DND-41 (cell line): ENCODE measurements around the gene PTPN12.

ENCODE experiments used
- ATAC-seq: fragments of 200-7000 bp; cut with Tn5 transposase; 3 replicates; pipeline ENCODE4 v1.9.1; 2021; ENCODE audit warnings: low read depth; ENCODE audit not compliant: insufficient read depth
- DNase-seq: peaks from one replicate; pipeline ENCODE4 v3.0.0-alpha.2; 2020
- H2AFZ ChIP-seq: 2 replicates; pipeline ENCODE4 v1.6.0; 2012; ENCODE audit warnings: low read depth, low read length
- H3K27ac ChIP-seq: 2 replicates; pipeline ENCODE4 v1.5.1; 2012; ENCODE audit warnings: low read length, inconsistent platforms
- H3K27me3 ChIP-seq: fragments of 200-600 bp; sonication (generic); 2 replicates; pipeline ENCODE4 v1.6.0; 2012; ENCODE audit warnings: low read length, mild to moderate bottlenecking, inconsistent platforms; ENCODE audit not compliant: insufficient read depth, poor library complexity
- H3K36me3 ChIP-seq: 2 replicates; pipeline ENCODE4 v1.5.1; 2012; ENCODE audit warnings: low read length, inconsistent platforms; ENCODE audit not compliant: insufficient read depth
- H3K4me1 ChIP-seq: 2 replicates; pipeline ENCODE4 v1.5.1; 2012; ENCODE audit warnings: mild to moderate bottlenecking, low read length; ENCODE audit not compliant: insufficient read depth
- H3K4me2 ChIP-seq: 2 replicates; pipeline ENCODE4 v1.6.0; 2012; ENCODE audit warnings: mild to moderate bottlenecking, moderate library complexity, low read length, inconsistent platforms; ENCODE audit not compliant: insufficient read depth
- H3K4me3 ChIP-seq, 2 experiments: fragments of 200-600 bp in 1 of 2; shearing (Covaris generic) in 1 of 2; 2 replicates each; pipeline ENCODE4 v1.5.1; 2012 to 2016; ENCODE audit warnings: inconsistent platforms in 2 of 2, low read length in 2 of 2, mild to moderate bottlenecking in 2 of 2, low read depth in 1 of 2, moderate library complexity in 1 of 2
- H3K79me2 ChIP-seq: 2 replicates; pipeline ENCODE4 v1.6.0; 2012; ENCODE audit warnings: low read length, inconsistent platforms; ENCODE audit not compliant: insufficient read depth
- H3K9ac ChIP-seq: 2 replicates; pipeline ENCODE4 v1.6.0; 2012; ENCODE audit warnings: low read depth, mild to moderate bottlenecking, inconsistent platforms, low read length, moderate library complexity
- H3K9me3 ChIP-seq: 2 replicates; pipeline ENCODE4 v1.5.1; 2012; ENCODE audit warnings: low read length, moderate library complexity, mild to moderate bottlenecking, inconsistent platforms; ENCODE audit not compliant: insufficient read depth, severe bottlenecking
- H4K20me1 ChIP-seq: 2 replicates; pipeline ENCODE4 v1.6.0; 2012; ENCODE audit warnings: low read length; ENCODE audit not compliant: insufficient read depth
- EZH2 ChIP-seq: IDR thresholded peaks from 3 replicates; pipeline ENCODE4 v1.6.1; 2012; ENCODE audit warnings: borderline replicate concordance, low read depth, mild to moderate bottlenecking, moderate library complexity, low read length, inconsistent platforms; ENCODE audit not compliant: severe bottlenecking
- TF ChIP-seq, protein P1 (sequence below): IDR thresholded peaks from 2 replicates; pipeline ENCODE4 v1.5.1; 2012; ENCODE audit warnings: borderline replicate concordance, low read length, moderate library complexity, mild to moderate bottlenecking; ENCODE audit not compliant: poor library complexity, severe bottlenecking; ENCODE audit errors: extremely low read depth

The PTPN12 gene

DNA sequence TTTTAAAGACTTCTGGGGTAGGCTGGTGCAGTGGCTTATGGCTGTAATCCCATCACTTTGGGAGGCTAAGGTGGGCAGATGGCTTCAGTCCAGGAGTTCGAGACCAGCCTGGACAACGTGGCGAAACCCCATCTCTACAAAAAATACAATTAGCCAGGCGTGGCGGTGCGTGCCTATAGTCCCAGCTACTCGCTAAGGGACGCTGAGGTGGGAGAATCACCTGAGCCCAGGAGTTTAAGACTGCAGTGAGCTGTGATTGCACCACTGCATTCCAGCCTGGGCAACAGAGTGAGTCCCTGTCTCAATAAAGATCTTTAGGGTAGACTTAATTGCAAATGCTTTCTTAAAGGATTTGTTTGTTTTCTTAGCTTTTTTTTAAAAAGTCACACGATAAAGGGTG lies 29.3 kb downstream of the PTPN12 start:
- Histone ChIP-seq H3K9me3 (no peaks in the 10 kb centered on the region), H3K9ac (no peak overlapping the region), H3K4me1 (no peaks in the 10 kb centered on the region), H3K4me3 (no peak overlapping the region), H2AFZ (no peak overlapping the region), H3K27me3 (no peaks in the 10 kb centered on the region), H3K79me2 (no peaks in the 10 kb centered on the region; the same call in 1 of the 2 replicates), H3K36me3 (no peaks in the 10 kb centered on the region), H3K27ac (no peak overlapping the region), H4K20me1 (no peaks in the 10 kb centered on the region), H3K4me2 (no peak overlapping the region)
- no peak for TF ChIP-seq EZH2
- TF ChIP-seq, protein P1, sequence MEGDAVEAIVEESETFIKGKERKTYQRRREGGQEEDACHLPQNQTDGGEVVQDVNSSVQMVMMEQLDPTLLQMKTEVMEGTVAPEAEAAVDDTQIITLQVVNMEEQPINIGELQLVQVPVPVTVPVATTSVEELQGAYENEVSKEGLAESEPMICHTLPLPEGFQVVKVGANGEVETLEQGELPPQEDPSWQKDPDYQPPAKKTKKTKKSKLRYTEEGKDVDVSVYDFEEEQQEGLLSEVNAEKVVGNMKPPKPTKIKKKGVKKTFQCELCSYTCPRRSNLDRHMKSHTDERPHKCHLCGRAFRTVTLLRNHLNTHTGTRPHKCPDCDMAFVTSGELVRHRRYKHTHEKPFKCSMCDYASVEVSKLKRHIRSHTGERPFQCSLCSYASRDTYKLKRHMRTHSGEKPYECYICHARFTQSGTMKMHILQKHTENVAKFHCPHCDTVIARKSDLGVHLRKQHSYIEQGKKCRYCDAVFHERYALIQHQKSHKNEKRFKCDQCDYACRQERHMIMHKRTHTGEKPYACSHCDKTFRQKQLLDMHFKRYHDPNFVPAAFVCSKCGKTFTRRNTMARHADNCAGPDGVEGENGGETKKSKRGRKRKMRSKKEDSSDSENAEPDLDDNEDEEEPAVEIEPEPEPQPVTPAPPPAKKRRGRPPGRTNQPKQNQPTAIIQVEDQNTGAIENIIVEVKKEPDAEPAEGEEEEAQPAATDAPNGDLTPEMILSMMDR: no peak
- no peak for ATAC-seq
- DNase-seq: no peak

DNA sequence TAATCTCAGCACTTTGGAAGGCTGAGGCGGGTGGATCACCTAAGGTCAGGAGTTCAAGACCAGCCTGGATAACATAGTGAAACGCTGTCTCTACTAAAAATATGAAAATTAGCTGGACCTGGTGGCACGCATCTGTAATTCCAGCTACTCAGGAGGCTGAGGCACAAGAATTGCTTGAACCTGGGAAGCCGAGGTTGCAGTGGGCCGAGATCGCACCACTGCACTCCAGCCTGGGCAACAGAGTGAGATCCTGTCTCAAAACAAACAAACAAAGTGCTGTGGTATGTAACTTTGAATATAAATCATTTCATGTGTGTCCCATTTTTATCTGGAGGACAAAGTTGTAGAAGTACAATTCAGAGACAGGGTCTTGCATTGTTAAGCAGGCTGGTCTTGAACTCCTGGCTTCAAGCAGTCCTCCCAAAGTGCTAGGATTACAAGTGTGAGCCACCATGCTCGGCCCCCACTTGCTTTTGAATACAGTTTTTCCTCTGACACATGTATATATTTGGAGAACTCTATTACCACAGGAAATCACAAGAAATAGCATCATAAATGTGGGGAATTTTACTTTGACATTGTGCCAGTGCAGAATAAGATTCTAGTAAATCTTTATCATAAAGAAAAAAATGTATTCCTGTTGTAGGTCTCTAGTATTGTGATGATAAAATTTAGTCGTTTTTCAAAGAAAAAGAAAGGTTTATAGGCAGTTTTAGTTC lies 32.6 kb downstream of the PTPN12 start:
- DNase-seq: no peak
- Histone ChIP-seq H3K27me3 (no peaks in the 10 kb centered on the region), H3K4me3 (no peak overlapping the region), H3K79me2 (no peaks in the 10 kb centered on the region), H3K4me1 (no peaks in the 10 kb centered on the region), H3K27ac (no peak overlapping the region), H3K9me3 (no peaks in the 10 kb centered on the region), H2AFZ (no peak overlapping the region), H3K4me2 (no peak overlapping the region), H3K9ac (no peak overlapping the region), H3K36me3 (no peaks in the 10 kb centered on the region), H4K20me1 (no peaks in the 10 kb centered on the region)
- ATAC-seq: no peak
- TF ChIP-seq EZH2: no peak
- TF ChIP-seq, protein P1: no peak

DNA sequence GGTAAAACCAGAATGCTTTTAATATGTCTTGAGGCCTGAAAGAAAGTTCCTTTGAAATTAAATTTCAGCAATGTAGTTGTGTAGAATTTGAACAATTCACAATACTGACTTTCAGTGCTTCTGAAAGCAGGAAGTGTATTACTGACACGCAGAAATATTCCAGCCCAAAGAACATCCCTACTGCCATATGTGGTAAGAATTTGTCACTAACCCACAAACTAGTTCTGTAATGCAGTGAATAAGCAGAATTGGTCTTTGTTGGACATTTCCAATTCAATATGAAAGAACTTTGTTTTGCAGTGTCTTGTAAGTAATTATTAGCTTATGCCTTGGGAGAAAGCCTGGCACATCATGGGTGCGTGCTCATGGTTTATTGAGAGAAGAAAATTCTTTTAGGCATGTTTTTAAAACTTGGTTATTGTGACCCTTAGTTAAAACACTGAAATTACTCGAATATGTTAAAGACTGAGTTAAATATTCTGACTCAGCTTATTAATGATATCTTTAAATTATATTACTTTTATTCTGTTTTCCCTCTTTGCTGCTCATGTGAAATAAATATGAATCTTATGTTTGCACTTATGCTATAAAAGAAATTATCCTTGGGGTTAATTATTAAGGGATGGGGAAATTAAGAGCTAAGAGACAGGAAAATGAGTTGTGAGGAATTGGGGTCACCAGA lies 33.4 kb downstream of the PTPN12 start:
- ATAC-seq (no peak), DNase-seq (no peak)
- Histone ChIP-seq H2AFZ (no peak overlapping the region), H3K79me2 (no peaks in the 10 kb centered on the region), H3K27ac (no peak overlapping the region), H3K36me3 (no peaks in the 10 kb centered on the region), H3K9me3 (no peaks in the 10 kb centered on the region), H3K4me2 (no peak overlapping the region), H3K9ac (no peak overlapping the region), H3K4me1 (no peaks in the 10 kb centered on the region), H4K20me1 (no peaks in the 10 kb centered on the region), H3K27me3 (no peaks in the 10 kb centered on the region), H3K4me3 (no peak overlapping the region)
- TF ChIP-seq, protein P1: no peak
- TF ChIP-seq EZH2: no peak
